H1 (cell line): Measurements from ENCODE around the gene PDE4B. TPM values are rescaled to one million over a fixed set of nuclear protein-coding genes. Genes with fewer than 3 reads are reported as not detected.

Experiments
- CTCF ChIA-PET: fragments of 300-600 bp; sonication (Branson Sonifier 250); formaldehyde crosslinking; loops from one replicate; lab custom pipeline; 2021; ENCODE audit not compliant: partially characterized antibody; lab: Charles Lee
- POLR2A ChIA-PET: fragments of 300-600 bp; sonication (Branson Sonifier 250); formaldehyde crosslinking; loops from one replicate; lab custom pipeline; 2021; ENCODE audit warnings: inconsistent platforms; ENCODE audit not compliant: partially characterized antibody; lab: Charles Lee
- DNase-seq, 2 experiments: peaks; one replicate each; pipeline versions ENCODE4 v3.0.0 to v3.0.0-alpha.2; 2010 to 2022; ENCODE audit warnings: low spot score in 2 of 2, low read depth in 1 of 2, mixed read lengths in 1 of 2
- FAIRE-seq: peaks from 2 replicates; lab custom pipeline; 2011; peaks lifted over from hg19 to GRCh38; lab: Jason Lieb, UNC
- H2AFZ ChIP-seq: 2 replicates; pipeline ENCODE4 v1.8.1; 2012; ENCODE audit warnings: low read length, inconsistent platforms
- H2AK5ac ChIP-seq: 2 replicates; pipeline ENCODE4 v1.6.1; 2013; ENCODE audit warnings: low read depth, low read length
- H2BK120ac ChIP-seq: replicated peaks from 2 replicates; pipeline ENCODE3; 2013; ENCODE audit warnings: low read depth, low read length, inconsistent platforms
- H2BK12ac ChIP-seq: 2 replicates; pipeline ENCODE4 v1.6.1; 2013; ENCODE audit warnings: low read depth, low read length
- H2BK15ac ChIP-seq: 2 replicates; pipeline ENCODE4 v1.6.1; 2013; ENCODE audit warnings: low read length
- H2BK20ac ChIP-seq: 2 replicates; pipeline ENCODE4 v1.6.1; 2013; ENCODE audit warnings: low read length
- H2BK5ac ChIP-seq: 2 replicates; pipeline ENCODE4 v1.6.1; 2013; ENCODE audit warnings: low read depth, low read length
- H3K14ac ChIP-seq: 2 replicates; pipeline ENCODE4 v1.6.1; 2013; ENCODE audit warnings: inconsistent platforms; ENCODE audit not compliant: insufficient read length
- H3K18ac ChIP-seq: 2 replicates; pipeline ENCODE4 v1.6.1; 2013; ENCODE audit warnings: low read length; ENCODE audit errors: extremely low read depth
- H3K23ac ChIP-seq: 2 replicates; pipeline ENCODE4 v1.6.1; 2013; ENCODE audit warnings: inconsistent platforms; ENCODE audit not compliant: insufficient read length
- H3K23me2 ChIP-seq: 2 replicates; pipeline ENCODE4 v1.6.1; 2013; ENCODE audit warnings: low read depth, low read length
- H3K27ac ChIP-seq: 2 replicates; pipeline ENCODE4 v1.6.1; 2011; ENCODE audit warnings: low read depth, low read length, inconsistent platforms
- H3K27me3 ChIP-seq, 4 experiments: replicated peaks in 1 of 4; 1 replicate in 1 of 4; 2 replicates in 3 of 4; pipeline versions ENCODE4 v1.6.1 to v1.8.1; 2011 to 2013; ENCODE audit warnings: low read length in 3 of 4, mild to moderate bottlenecking in 3 of 4, inconsistent platforms in 2 of 4, mixed read lengths in 2 of 4, moderate library complexity in 1 of 4; ENCODE audit not compliant: control insufficient read depth in 3 of 4, insufficient read depth in 3 of 4; ENCODE audit errors: extremely low read depth in 1 of 4
- H3K36me3 ChIP-seq, 4 experiments: 2 replicates each; pipeline versions ENCODE4 v1.6.1 to v1.8.1; 2011 to 2013; ENCODE audit warnings: mild to moderate bottlenecking in 4 of 4, low read length in 3 of 4, moderate library complexity in 2 of 4, control low read depth in 1 of 4, inconsistent platforms in 1 of 4; ENCODE audit not compliant: insufficient read depth in 4 of 4, control insufficient read depth in 2 of 4
- H3K4ac ChIP-seq: replicated peaks from 2 replicates; pipeline ENCODE3; 2013; ENCODE audit warnings: low read length, low read depth, mixed read lengths, inconsistent platforms; ENCODE audit not compliant: insufficient read length
- H3K4me1 ChIP-seq, 4 experiments: replicated peaks in 1 of 4; 1 replicate in 1 of 4; 2 replicates in 3 of 4; pipeline versions ENCODE4 v1.6.1 to v1.8.1; 2011 to 2013; ENCODE audit warnings: low read length in 3 of 4, inconsistent platforms in 2 of 4, mixed read lengths in 1 of 4; ENCODE audit not compliant: insufficient read depth in 4 of 4, control insufficient read depth in 3 of 4
- H3K4me2 ChIP-seq, 2 experiments: 2 replicates each; pipeline versions ENCODE4 v1.6.1 to v1.8.1; 2011 to 2013; ENCODE audit warnings: low read depth in 2 of 2, low read length in 2 of 2, control low read depth in 1 of 2, inconsistent platforms in 1 of 2, mild to moderate bottlenecking in 1 of 2; ENCODE audit not compliant: insufficient read depth in 1 of 2
- H3K4me3 ChIP-seq, 4 experiments: fragments of 200-600, 300-600 bp in 1 of 4; sonication (generic), shearing (Covaris generic), sonication (Bioruptor Twin) in 1 of 4; 2 replicates each; pipeline versions ENCODE4 v1.5.1 to v1.8.1; 2011 to 2016; ENCODE audit warnings: low read length in 4 of 4, low read depth in 3 of 4, control low read depth in 2 of 4, inconsistent platforms in 2 of 4, mild to moderate bottlenecking in 2 of 4, mixed read lengths in 1 of 4, moderate library complexity in 1 of 4; ENCODE audit not compliant: insufficient read depth in 2 of 4; ENCODE audit errors: extremely low read depth in 1 of 4
- H3K56ac ChIP-seq: replicated peaks from 2 replicates; pipeline ENCODE3; 2013; ENCODE audit warnings: low read depth, mild to moderate bottlenecking, mixed read lengths, low read length, inconsistent platforms; ENCODE audit not compliant: insufficient read length
- H3K79me1 ChIP-seq: 2 replicates; pipeline ENCODE4 v1.6.1; 2013; ENCODE audit warnings: low read depth, low read length, control low read depth
- H3K79me2 ChIP-seq, 2 experiments: 2 replicates each; pipeline versions ENCODE4 v1.6.1 to v1.8.1; 2012 to 2013; ENCODE audit warnings: low read length in 2 of 2, mild to moderate bottlenecking in 2 of 2, inconsistent platforms in 1 of 2; ENCODE audit not compliant: insufficient read depth in 2 of 2, control insufficient read depth in 1 of 2
- H3K9ac ChIP-seq, 4 experiments: replicated peaks in 1 of 4; 1 replicate in 1 of 4; 2 replicates in 3 of 4; pipeline versions ENCODE4 v1.6.1 to v1.8.1; 2011 to 2013; ENCODE audit warnings: low read depth in 3 of 4, low read length in 3 of 4, control low read depth in 2 of 4, mild to moderate bottlenecking in 2 of 4, moderate library complexity in 2 of 4, inconsistent platforms in 1 of 4; ENCODE audit errors: extremely low read depth in 1 of 4
- H3K9me3 ChIP-seq, 2 experiments: 2 replicates each; pipeline versions ENCODE4 v1.6.1 to v1.8.1; 2012 to 2013; ENCODE audit warnings: mild to moderate bottlenecking in 2 of 2, moderate library complexity in 2 of 2, control low read depth in 1 of 2, inconsistent platforms in 1 of 2, low read depth in 1 of 2, low read length in 1 of 2, mixed read lengths in 1 of 2; ENCODE audit not compliant: insufficient read depth in 2 of 2
- H4K20me1 ChIP-seq, 2 experiments: replicated peaks in 1 of 2; 2 replicates each; pipeline versions ENCODE3 to v1.8.1; 2011 to 2013; ENCODE audit warnings: inconsistent platforms in 2 of 2, low read length in 2 of 2, mild to moderate bottlenecking in 1 of 2; ENCODE audit not compliant: insufficient read depth in 2 of 2, control insufficient read depth in 1 of 2
- H4K5ac ChIP-seq: 2 replicates; pipeline ENCODE4 v1.6.1; 2013; ENCODE audit warnings: low read length, low read depth, mixed read lengths, inconsistent platforms; ENCODE audit not compliant: insufficient read length
- H4K8ac ChIP-seq: 2 replicates; pipeline ENCODE4 v1.8.0; 2013; ENCODE audit warnings: mild to moderate bottlenecking, moderate library complexity, low read length, inconsistent platforms; ENCODE audit not compliant: insufficient read depth; ENCODE audit errors: extremely low read depth
- H4K91ac ChIP-seq: replicated peaks from 2 replicates; pipeline ENCODE3; 2013; ENCODE audit warnings: low read length, mixed read lengths, inconsistent platforms; ENCODE audit not compliant: insufficient read length
- ASH2L ChIP-seq: fragments of 200-600, 300-600 bp; sonication (generic); IDR thresholded peaks from one replicate; pipeline ENCODE4 v1.7.1; 2017; ENCODE audit warnings: low read length
- CBX8 ChIP-seq: fragments of 300-800, 300-1000 bp; sonication (generic); IDR thresholded peaks from 2 replicates; pipeline ENCODE4 v1.7.1; 2016; ENCODE audit warnings: low read depth, low read length, borderline replicate concordance
- EP300 ChIP-seq, 2 experiments: IDR thresholded peaks; 1 replicate in 1 of 2; 2 replicates in 1 of 2; pipeline ENCODE4 v1.6.1; 2011 to 2012; ENCODE audit warnings: low read depth in 2 of 2, low read length in 2 of 2, mild to moderate bottlenecking in 2 of 2, borderline replicate concordance in 1 of 2, inconsistent platforms in 1 of 2, moderate library complexity in 1 of 2
- GTF2F1 ChIP-seq: IDR thresholded peaks from 2 replicates; pipeline ENCODE4 v1.6.1; 2012; ENCODE audit warnings: low read depth, low read length, improper control_type of control experiment, borderline replicate concordance
- RBBP5 ChIP-seq: IDR thresholded peaks from 2 replicates; pipeline ENCODE4 v1.7.1; 2012; ENCODE audit warnings: low read depth, mild to moderate bottlenecking, inconsistent platforms, low read length, moderate library complexity, borderline replicate concordance
- USF2 ChIP-seq: IDR thresholded peaks from 2 replicates; pipeline ENCODE4 v1.6.1; 2011; ENCODE audit warnings: low read length, improper control_type of control experiment
- WGBS, 2 experiments: shearing (Covaris generic) in 1 of 2; methylation state at CpG; one replicate each; pipeline versions ENCODE4 v1.1.6 to v1.1.7; 2013 to 2015; ENCODE audit warnings: low lambda C conversion rate in 2 of 2, mixed read lengths in 2 of 2, inconsistent platforms in 1 of 2, low coverage in 1 of 2, missing lambda C conversion rate in 1 of 2; ENCODE audit not compliant: insufficient replicate concordance in 2 of 2, insufficient coverage in 1 of 2, insufficient read length in 1 of 2; ENCODE audit errors: extremely low coverage in 1 of 2, missing lambda C conversion rate in 1 of 2; 5-methylcytosine and 5-hydroxymethylcytosine counted together
- polyA plus RNA-seq, 7 experiments: library from polyadenylated mRNA; depleted of rRNA in 3 of 7; stranded (reverse) in 5 of 7; unstranded in 2 of 7; fragments of >200 nt in 5 of 7; fragments of 200-250 nt in 2 of 7; gene quantifications; 1 replicate in 5 of 7; 2 replicates in 1 of 7; 4 replicates in 1 of 7; pipeline versions ENCODE4 v1.2.1 to v1.2.3, GENCODE V29; 2011 to 2013; ENCODE audit warnings: missing spikeins in 2 of 7, mixed read lengths in 2 of 7
- total RNA-seq: library from RNA; stranded (reverse); fragmentation: NEBNext Ultra II Directional; extraction: Animal tissue kit (Norgen Biotek cat#: 25700); gene quantifications from 2 replicates; pipeline ENCODE4 v1.2.1, GENCODE V29; 2021

The PDE4B gene
- total and polyA plus RNA-seq, 2 of the 8 experiments (the other 6 are each of a cell fraction or from before 2014, with no cell fraction given) = 5.0 to 15.1 TPM

DNA sequence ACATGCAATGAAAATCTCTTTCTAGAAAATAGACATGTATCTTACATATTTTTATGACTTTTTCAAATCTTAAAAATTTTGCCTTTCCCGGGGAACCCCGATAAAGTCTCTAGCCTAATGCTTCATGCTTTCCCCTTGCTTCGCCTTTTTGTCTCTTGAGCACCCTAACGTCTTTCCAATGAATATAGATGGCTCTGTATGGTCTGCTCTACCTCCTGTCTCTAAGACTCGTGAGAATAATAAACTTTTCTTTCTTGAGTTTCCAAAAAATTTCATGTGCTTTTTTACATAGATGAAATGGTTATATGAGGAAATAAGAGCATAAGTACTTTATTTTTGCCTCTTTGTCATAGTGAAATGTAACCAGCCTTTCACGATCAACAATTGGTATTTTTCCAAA, 202.6 kb downstream of the PDE4B start:
- H2BK12ac ChIP-seq = no peak overlapping the region
- H3K27me3 ChIP-seq = peaks cover 0 to 1% (median 0%) of the 10 kb centered on the region in 4 experiments; a peak in 3 of 7 replicates
- no peak overlapping the region for H2BK15ac ChIP-seq
- no peak overlapping the region for H3K27ac ChIP-seq
- H3K9me3 ChIP-seq = no peaks in the 10 kb centered on the region
- H2AK5ac ChIP-seq = no peak overlapping the region
- no peak for DNase-seq
- no peak overlapping the region for H4K5ac ChIP-seq
- H3K79me1 ChIP-seq = no peaks in the 10 kb centered on the region
- H2BK5ac ChIP-seq = no peak overlapping the region
- no peak overlapping the region for H3K18ac ChIP-seq
- H3K4me2 ChIP-seq = no peak overlapping the region
- no peaks in the 10 kb centered on the region for H3K36me3 ChIP-seq
- no peak overlapping the region for H2BK120ac ChIP-seq
- H4K20me1 ChIP-seq = no peaks in the 10 kb centered on the region
- no peak overlapping the region for H3K9ac ChIP-seq
- no peak overlapping the region for H4K91ac ChIP-seq
- H2AFZ ChIP-seq = no peak overlapping the region
- H3K14ac ChIP-seq = no peak overlapping the region
- H4K8ac ChIP-seq = no peak overlapping the region
- CTCF ChIA-PET = no interaction called here
- H3K4ac ChIP-seq = no peak overlapping the region
- no peak overlapping the region for H3K4me3 ChIP-seq
- 64% methylated on average over 6 of the region's 6 CpGs; no CpG with 5 or more reads in 1 of the 2 experiments for WGBS, 2 experiments
- no peak overlapping the region for H3K23ac ChIP-seq
- H3K56ac ChIP-seq = no peak overlapping the region
- H3K23me2 ChIP-seq = no peaks in the 10 kb centered on the region
- POLR2A ChIA-PET = no interaction called here
- H2BK20ac ChIP-seq = no peak overlapping the region
- no peak for FAIRE-seq
- H3K79me2 ChIP-seq = no peaks in the 10 kb centered on the region
- no peaks in the 10 kb centered on the region for H3K4me1 ChIP-seq
- no peak for TF ChIP-seq CBX8
- no peak for TF ChIP-seq USF2
- TF ChIP-seq ASH2L = no peak
- no peak for TF ChIP-seq GTF2F1
- TF ChIP-seq RBBP5 = no peak
- no peak for TF ChIP-seq EP300 (IDR thresholded peaks at IDR 0.05; ENCODE audit: borderline replicate concordance in 1 of 2, low read depth in 2 of 2, low read length in 2 of 2)
